Stimulated activated CD4-positive, alpha-beta T cell treated with anti-CD3 and anti-CD28 coated beads, TNF-alpha, amount 100 ng/mL, for 1 hour (primary cell): Measurements from ENCODE around the gene SGK2.
A peak's percentile ranks its signal among the peaks of the same experiment; 100 is the strongest.
"Not testable (repeated sequence)": the region's sequence is repeated elsewhere in the genome, so short reads cannot be mapped to it uniquely, and the experiment has no call there.

Source experiments
- DNase-seq, 3 donors: peaks; one replicate each; pipeline ENCODE4 v3.0.0-alpha.2; 2020; ENCODE audit warnings: low read depth in 3 of 3, low spot score in 1 of 3

Gene SGK2

GRCh38 chr20:43590392-43591303 lies 31.8 kb downstream of the SGK2 start, which contains the start of gene IFT52:
Gene IFT52 (plus strand): TSS chr20:43590937. CDS start chr20:43594699, 3,762 bp downstream.
- peak; percentile 54 to 73 (median 64) for DNase-seq

- DNase-seq = not testable (repeated sequence)
These were observed 43.1 kb downstream of the SGK2 start for GRCh38 chr20:43601960-43602359.

GRCh38 chr20:43603124-43603523 lies 44.3 kb downstream of the SGK2 start:
- DNase-seq = no peak

- DNase-seq = no peak
These were observed 46.9 kb downstream of the SGK2 start for GRCh38 chr20:43605715-43606114.

- not testable (repeated sequence) for DNase-seq
These were observed 48.5 kb downstream of the SGK2 start for GRCh38 chr20:43607278-43607677.

- no peak for DNase-seq
These were observed 72.8 kb downstream of the SGK2 start for GRCh38 chr20:43631598-43631997.
